RWPE1 (cell line): ENCODE results near the gene PPME1.

Experiments
- CTCF ChIA-PET: fragments of 350-600 bp; sonication (Branson Sonifier 250); formaldehyde crosslinking; extraction: SDS; loops from one replicate; lab custom pipeline; 2021; lab: Yijun Ruan, JAX
- POLR2A ChIA-PET: fragments of 400-600 bp; formaldehyde crosslinking; extraction: SDS; loops from one replicate; lab custom pipeline; 2020; ENCODE audit warnings: antibody characterized with exemption; ENCODE audit not compliant: low non-redundant PET; lab: Yijun Ruan, JAX
- DNase-seq: peaks from one replicate; pipeline ENCODE4 v3.0.0; 2012; ENCODE audit warnings: low spot score
- H3K27ac ChIP-seq: fragments of 450-650 bp; 2 replicates; pipeline ENCODE4 v1.5.1; 2017
- TF ChIP-seq, protein P1 (sequence below): fragments of 450-650 bp; conservative IDR thresholded peaks from 2 replicates; pipeline ENCODE4 v1.5.1; 2017; ENCODE audit warnings: low read depth, mild to moderate bottlenecking

The PPME1 gene

DNA sequence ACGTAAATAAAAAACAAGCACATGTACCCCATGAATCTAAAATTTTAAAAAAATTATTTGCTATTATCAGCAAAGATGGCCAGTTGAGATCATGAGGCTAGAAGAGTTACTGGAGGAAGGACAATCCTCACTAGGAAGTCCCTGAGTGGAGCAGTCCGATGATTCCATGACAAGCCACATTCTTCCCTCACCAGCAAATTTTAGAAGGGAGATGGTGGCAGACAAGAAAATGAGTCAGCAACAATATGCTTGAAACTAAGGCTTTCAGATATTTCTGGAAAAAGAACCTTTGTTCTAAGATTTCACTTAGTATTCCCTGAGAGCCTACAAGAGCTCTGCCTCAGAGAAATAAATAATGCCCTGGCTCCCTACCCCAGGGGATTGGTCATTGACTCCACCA lies 105.5 kb downstream of the PPME1 start:
- no peak for DNase-seq
- TF ChIP-seq, protein P1, sequence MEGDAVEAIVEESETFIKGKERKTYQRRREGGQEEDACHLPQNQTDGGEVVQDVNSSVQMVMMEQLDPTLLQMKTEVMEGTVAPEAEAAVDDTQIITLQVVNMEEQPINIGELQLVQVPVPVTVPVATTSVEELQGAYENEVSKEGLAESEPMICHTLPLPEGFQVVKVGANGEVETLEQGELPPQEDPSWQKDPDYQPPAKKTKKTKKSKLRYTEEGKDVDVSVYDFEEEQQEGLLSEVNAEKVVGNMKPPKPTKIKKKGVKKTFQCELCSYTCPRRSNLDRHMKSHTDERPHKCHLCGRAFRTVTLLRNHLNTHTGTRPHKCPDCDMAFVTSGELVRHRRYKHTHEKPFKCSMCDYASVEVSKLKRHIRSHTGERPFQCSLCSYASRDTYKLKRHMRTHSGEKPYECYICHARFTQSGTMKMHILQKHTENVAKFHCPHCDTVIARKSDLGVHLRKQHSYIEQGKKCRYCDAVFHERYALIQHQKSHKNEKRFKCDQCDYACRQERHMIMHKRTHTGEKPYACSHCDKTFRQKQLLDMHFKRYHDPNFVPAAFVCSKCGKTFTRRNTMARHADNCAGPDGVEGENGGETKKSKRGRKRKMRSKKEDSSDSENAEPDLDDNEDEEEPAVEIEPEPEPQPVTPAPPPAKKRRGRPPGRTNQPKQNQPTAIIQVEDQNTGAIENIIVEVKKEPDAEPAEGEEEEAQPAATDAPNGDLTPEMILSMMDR: no peak
- POLR2A ChIA-PET: no interaction called here
- CTCF ChIA-PET: no interaction called here
- H3K27ac ChIP-seq: no peak overlapping the region

DNA sequence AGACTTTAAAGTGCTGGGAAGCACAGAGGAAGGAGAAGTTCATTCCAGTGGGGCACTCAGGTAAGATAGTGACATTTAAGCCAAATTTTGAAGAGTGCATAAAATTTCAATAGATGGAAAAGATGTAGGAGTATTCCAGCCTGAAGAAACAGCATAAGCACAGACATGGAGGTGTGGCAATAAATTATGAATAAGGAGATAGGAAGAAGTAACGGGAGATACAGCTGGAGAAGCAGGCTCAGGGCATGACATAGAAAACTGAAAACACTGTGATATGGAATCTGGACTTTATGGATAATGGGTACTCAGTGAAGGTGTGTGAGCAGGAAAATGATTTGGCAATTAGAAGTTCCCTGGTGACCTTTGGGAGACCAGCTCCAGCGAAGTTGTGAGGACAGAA lies 107.0 kb downstream of the PPME1 start:
- no peak for DNase-seq
- no peak overlapping the region for H3K27ac ChIP-seq
- POLR2A ChIA-PET: interaction anchor here (0.5 kb wide), 1 partner anchor 302 kb away, joined by 4 read pairs; no protein-coding TSS in a partner anchor
- TF ChIP-seq, protein P1: no peak
- CTCF ChIA-PET: interaction anchor here (0.5 to 0.6 kb wide), 2 partner anchors 175 to 311 kb away, joined by 3 to 5 read pairs; no protein-coding TSS in a partner anchor

GRCh38 chr11:74278721-74279161 lies 107.7 kb downstream of the PPME1 start:
- peak overlapping the region; percentile 74 for H3K27ac ChIP-seq
- CTCF ChIA-PET: interaction anchor here (0.5 kb wide), 1 partner anchor 311 kb away, joined by 3 read pairs; no protein-coding TSS in a partner anchor
- peak; percentile 36 for DNase-seq
- TF ChIP-seq, protein P1: no peak
- POLR2A ChIA-PET: no interaction called here

DNA sequence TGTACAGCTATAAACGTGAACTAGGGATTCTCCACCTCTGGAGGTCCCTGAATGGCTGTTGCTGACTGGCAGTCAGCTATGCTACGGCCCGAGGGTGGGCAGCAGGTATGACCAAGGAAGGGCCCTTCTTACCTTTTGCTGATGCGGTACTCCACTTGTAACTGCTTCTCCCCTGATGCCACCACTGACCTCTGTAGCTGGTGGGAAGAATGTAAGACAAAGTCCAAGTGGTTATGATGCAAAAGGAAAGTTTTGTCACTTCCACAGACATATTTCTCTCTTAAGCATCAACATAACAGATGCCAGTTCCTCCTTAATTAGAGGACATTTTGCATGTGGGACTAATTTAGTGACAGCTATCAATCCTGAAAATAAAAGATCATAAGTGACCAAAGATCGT lies 108.2 kb downstream of the PPME1 start:
- no peak for DNase-seq
- peak overlapping the region; percentile 74 for H3K27ac ChIP-seq
- ChIA-PET POLR2A (no interaction called here), CTCF (no interaction called here)
- TF ChIP-seq, protein P1: no peak

DNA sequence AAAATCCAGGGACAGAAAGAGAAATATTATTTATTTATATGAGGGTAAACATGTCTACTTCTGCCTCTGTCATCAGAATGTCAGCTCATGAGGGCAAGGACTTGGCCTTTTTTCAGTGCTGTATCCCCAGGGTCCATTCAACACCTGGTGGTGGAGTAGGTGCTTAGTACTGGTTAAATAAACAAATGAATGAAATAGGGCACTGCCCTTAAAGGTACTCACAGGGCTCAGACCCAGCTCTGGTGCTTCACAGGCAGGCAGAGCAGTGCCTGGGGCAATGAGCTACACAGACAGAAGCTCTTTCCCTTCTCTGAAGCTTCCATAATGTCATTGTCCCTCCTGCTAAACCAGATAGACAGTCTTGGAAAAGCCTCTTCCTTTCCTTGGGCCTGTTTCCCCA lies 109.4 kb downstream of the PPME1 start:
- POLR2A ChIA-PET: no interaction called here
- DNase-seq: no peak
- H3K27ac ChIP-seq: no peak overlapping the region
- TF ChIP-seq, protein P1: no peak
- CTCF ChIA-PET: interaction anchor here (0.6 kb wide), 1 partner anchor 1893 kb away, joined by 3 read pairs; no protein-coding TSS in a partner anchor

DNA sequence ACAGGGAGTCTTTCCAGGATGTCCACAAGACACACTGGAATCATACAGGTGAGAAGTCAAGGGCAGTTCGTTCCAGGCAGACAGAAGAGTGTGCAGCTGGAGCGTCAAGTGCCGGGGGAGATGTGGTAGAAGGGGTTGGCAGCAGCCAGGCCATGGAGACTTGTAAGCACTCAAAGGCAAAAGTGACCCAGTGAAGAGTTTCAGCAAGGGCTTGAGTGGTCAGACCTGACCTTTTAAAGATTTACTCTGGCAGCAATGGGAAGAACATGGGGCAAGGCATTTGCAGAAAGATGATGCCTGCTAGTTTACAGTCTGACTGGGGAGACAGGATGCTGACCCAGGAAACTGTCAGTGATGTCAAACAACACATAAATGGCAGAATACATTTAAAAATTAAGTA lies 111.3 kb downstream of the PPME1 start:
- TF ChIP-seq, protein P1: no peak
- CTCF ChIA-PET: no interaction called here
- H3K27ac ChIP-seq: no peak overlapping the region
- POLR2A ChIA-PET: no interaction called here
- no peak for DNase-seq
